Spleen (tissue), 7 donors: ENCODE measurements around the gene PARD6G.

Experiments used
- POLR2A ChIP-seq, 3 donors: fragments of 450-650 bp; IDR thresholded peaks; one replicate each; pipeline ENCODE4 v1.5.1; 2017; ENCODE audit warnings: antibody characterized with exemption in 3 of 3, mild to moderate bottlenecking in 1 of 3
- POLR2AphosphoS5 ChIP-seq, 3 donors: sonication (generic); formaldehyde crosslinking; IDR thresholded peaks; one replicate each; pipeline ENCODE4 v1.5.1; 2017; ENCODE audit warnings: antibody characterized with exemption in 3 of 3
- TF ChIP-seq, protein P1 (sequence below), 11 experiments: fragments of 200-600 bp in 7 of 11; fragments of 450-650 bp in 4 of 11; sonication (generic) in 4 of 11; IDR thresholded peaks in 8 of 11; conservative IDR thresholded peaks in 3 of 11; 1 replicate in 7 of 11; 2 replicates in 4 of 11; pipeline versions ENCODE4 v1.4.0 to v1.8.0; 2016 to 2021; ENCODE audit warnings: antibody characterized with exemption in 11 of 11, inconsistent platforms in 4 of 11, mild to moderate bottlenecking in 1 of 11
- donor health status: DM: no; HTN: no; CAD: no; lungs with moderate emphysema.
- donor health status: DM: no; HTN: no; CAD: no.
- donor health status: DM: no; HTN: no; CAD: no.

DNA sequence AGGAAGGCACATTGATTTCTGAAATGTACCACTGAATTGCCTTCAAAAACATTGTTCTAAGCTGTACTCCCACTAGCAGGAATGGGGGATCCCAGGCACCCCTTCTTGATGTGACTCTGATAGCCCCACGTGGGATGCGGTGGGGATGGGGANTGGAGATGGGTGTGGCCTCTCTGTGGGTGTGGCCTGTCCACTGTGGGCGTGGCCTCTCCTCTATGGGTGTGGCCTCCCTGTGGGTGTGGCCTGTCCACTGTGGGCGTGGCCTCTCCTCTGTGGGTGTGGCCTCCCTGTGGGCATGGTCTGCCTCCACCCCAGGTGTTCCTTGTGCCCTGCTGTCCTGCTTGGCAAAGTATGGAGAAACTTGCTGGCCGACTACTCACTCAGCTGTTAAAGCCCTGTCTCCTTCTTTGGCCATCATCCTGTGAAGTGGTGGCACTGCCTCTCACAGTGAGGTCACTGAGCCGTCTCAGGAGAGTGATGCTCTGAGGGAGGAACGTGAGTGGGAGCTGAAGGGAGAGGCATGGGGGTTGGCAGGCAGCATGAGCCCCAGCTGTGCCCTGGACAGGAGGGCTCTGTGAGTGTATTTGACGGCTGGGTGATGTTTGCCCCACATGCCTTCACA, 6.7 kb upstream of the PARD6G start:
- TF ChIP-seq, protein P1, sequence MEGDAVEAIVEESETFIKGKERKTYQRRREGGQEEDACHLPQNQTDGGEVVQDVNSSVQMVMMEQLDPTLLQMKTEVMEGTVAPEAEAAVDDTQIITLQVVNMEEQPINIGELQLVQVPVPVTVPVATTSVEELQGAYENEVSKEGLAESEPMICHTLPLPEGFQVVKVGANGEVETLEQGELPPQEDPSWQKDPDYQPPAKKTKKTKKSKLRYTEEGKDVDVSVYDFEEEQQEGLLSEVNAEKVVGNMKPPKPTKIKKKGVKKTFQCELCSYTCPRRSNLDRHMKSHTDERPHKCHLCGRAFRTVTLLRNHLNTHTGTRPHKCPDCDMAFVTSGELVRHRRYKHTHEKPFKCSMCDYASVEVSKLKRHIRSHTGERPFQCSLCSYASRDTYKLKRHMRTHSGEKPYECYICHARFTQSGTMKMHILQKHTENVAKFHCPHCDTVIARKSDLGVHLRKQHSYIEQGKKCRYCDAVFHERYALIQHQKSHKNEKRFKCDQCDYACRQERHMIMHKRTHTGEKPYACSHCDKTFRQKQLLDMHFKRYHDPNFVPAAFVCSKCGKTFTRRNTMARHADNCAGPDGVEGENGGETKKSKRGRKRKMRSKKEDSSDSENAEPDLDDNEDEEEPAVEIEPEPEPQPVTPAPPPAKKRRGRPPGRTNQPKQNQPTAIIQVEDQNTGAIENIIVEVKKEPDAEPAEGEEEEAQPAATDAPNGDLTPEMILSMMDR (IDR thresholded peaks at IDR 0.05 in 8 of 11, conservative IDR thresholded peaks at IDR 0.05 in 3 of 11) = no peak
- no peak for TF ChIP-seq POLR2A (IDR thresholded peaks at IDR 0.05)
- no peak for TF ChIP-seq POLR2AphosphoS5 (IDR thresholded peaks at IDR 0.05)
